Left ventricle myocardium inferior (tissue), 1 donor: ENCODE data around the gene REG3G. TPM values are rescaled to one million over a fixed set of nuclear protein-coding genes. Genes with fewer than 3 reads are reported as not detected.
A peak's percentile ranks its signal among the peaks of the same experiment; 100 is the strongest.

Experiments
- DNase-seq: peaks from one replicate; pipeline ENCODE4 v3.0.0-alpha.2; 2020
- H3K27ac ChIP-seq: fragments of 200-600 bp; replicated peaks from 2 replicates; pipeline ENCODE4 v1.8.0; 2021
- H3K27me3 ChIP-seq: fragments of 200-600 bp; 2 replicates; pipeline ENCODE4 v1.8.0; 2021; ENCODE audit warnings: low read depth
- H3K36me3 ChIP-seq: fragments of 200-600 bp; 2 replicates; pipeline ENCODE4 v1.8.0; 2021
- H3K4me1 ChIP-seq: fragments of 200-600 bp; 2 replicates; pipeline ENCODE4 v1.8.0; 2021
- H3K4me3 ChIP-seq: fragments of 200-600 bp; 2 replicates; pipeline ENCODE4 v1.8.0; 2021; ENCODE audit warnings: mild to moderate bottlenecking, moderate library complexity
- H3K9me3 ChIP-seq: fragments of 200-600 bp; replicated peaks from 2 replicates; pipeline ENCODE4 v1.8.0; 2021
- CTCF ChIP-seq: fragments of 200-600 bp; IDR thresholded peaks from 2 replicates; pipeline ENCODE4 v1.8.0; 2021; ENCODE audit warnings: antibody characterized with exemption, mild to moderate bottlenecking, borderline replicate concordance
- intact Hi-C: fragments of 100-400 bp; cut with micrococcal nuclease; formaldehyde crosslinking; loops from one replicate; pipeline ENCODE4 v1.11.0; 2022
- total RNA-seq: library from RNA; stranded (reverse); fragmentation: NEBNext Ultra II Directional; extraction: Animal tissue kit (Norgen Biotek cat#: 25700); gene quantifications from one replicate; pipeline ENCODE4 v1.2.1, GENCODE V29; 2021
- donor health status: DM: no; HTN: yes; CAD: no; lungs with severe emphysema.

The REG3G gene
- total RNA-seq, 1 donor from 2014 or later = not detected

- no peak for TF ChIP-seq CTCF
- no peak overlapping the region for H3K27ac ChIP-seq
- peaks cover 70% of the 10 kb centered on the region for H3K27me3 ChIP-seq
- H3K4me3 ChIP-seq = no peak overlapping the region
- intact Hi-C loops = no loop called here
- no peaks in the 10 kb centered on the region for H3K36me3 ChIP-seq
- no peaks in the 10 kb centered on the region for H3K9me3 ChIP-seq
- no peaks in the 10 kb centered on the region for H3K4me1 ChIP-seq
- no peak for DNase-seq
Measured at GRCh38 chr2:78992451-78992806, 33.1 kb upstream of the REG3G start.

- H3K4me3 ChIP-seq = peak overlapping the region; percentile 17
- no peak for DNase-seq
- no peaks in the 10 kb centered on the region for H3K36me3 ChIP-seq
- H3K27me3 ChIP-seq = peaks cover 70% of the 10 kb centered on the region
- intact Hi-C loops = no loop called here
- TF ChIP-seq CTCF = no peak
- no peak overlapping the region for H3K27ac ChIP-seq
- H3K9me3 ChIP-seq = no peaks in the 10 kb centered on the region
- H3K4me1 ChIP-seq = no peaks in the 10 kb centered on the region
Measured at GRCh38 chr2:78992807-78993517, 32.5 kb upstream of the REG3G start.

- no peaks in the 10 kb centered on the region for H3K36me3 ChIP-seq
- no peak overlapping the region for H3K4me3 ChIP-seq
- intact Hi-C loops = no loop called here
- no peak for TF ChIP-seq CTCF
- peaks cover 70% of the 10 kb centered on the region for H3K27me3 ChIP-seq
- no peaks in the 10 kb centered on the region for H3K9me3 ChIP-seq
- H3K27ac ChIP-seq = no peak overlapping the region
- DNase-seq = no peak
- no peaks in the 10 kb centered on the region for H3K4me1 ChIP-seq
Measured at GRCh38 chr2:78993518-78994148, 31.9 kb upstream of the REG3G start.

GRCh38 chr2:78994789-78995188 lies 30.7 kb upstream of the REG3G start:
- DNase-seq = no peak
- intact Hi-C loops = no loop called here
- H3K36me3 ChIP-seq = no peaks in the 10 kb centered on the region
- no peak overlapping the region for H3K27ac ChIP-seq
- TF ChIP-seq CTCF = no peak
- H3K4me3 ChIP-seq = no peak overlapping the region
- no peaks in the 10 kb centered on the region for H3K9me3 ChIP-seq
- peaks cover 70% of the 10 kb centered on the region for H3K27me3 ChIP-seq
- H3K4me1 ChIP-seq = no peaks in the 10 kb centered on the region

- H3K4me1 ChIP-seq = no peaks in the 10 kb centered on the region
- no peak overlapping the region for H3K4me3 ChIP-seq
- peak; percentile 47 for TF ChIP-seq CTCF
- H3K27ac ChIP-seq = no peak overlapping the region
- intact Hi-C loops = no loop called here
- no peaks in the 10 kb centered on the region for H3K9me3 ChIP-seq
- H3K27me3 ChIP-seq = peaks cover 27% of the 10 kb centered on the region
- no peak for DNase-seq
- H3K36me3 ChIP-seq = no peaks in the 10 kb centered on the region
Measured at GRCh38 chr2:78999406-78999805, 26.1 kb upstream of the REG3G start.
